ENCODE measurements around the gene TEX19.

The TEX19 gene

DNA sequence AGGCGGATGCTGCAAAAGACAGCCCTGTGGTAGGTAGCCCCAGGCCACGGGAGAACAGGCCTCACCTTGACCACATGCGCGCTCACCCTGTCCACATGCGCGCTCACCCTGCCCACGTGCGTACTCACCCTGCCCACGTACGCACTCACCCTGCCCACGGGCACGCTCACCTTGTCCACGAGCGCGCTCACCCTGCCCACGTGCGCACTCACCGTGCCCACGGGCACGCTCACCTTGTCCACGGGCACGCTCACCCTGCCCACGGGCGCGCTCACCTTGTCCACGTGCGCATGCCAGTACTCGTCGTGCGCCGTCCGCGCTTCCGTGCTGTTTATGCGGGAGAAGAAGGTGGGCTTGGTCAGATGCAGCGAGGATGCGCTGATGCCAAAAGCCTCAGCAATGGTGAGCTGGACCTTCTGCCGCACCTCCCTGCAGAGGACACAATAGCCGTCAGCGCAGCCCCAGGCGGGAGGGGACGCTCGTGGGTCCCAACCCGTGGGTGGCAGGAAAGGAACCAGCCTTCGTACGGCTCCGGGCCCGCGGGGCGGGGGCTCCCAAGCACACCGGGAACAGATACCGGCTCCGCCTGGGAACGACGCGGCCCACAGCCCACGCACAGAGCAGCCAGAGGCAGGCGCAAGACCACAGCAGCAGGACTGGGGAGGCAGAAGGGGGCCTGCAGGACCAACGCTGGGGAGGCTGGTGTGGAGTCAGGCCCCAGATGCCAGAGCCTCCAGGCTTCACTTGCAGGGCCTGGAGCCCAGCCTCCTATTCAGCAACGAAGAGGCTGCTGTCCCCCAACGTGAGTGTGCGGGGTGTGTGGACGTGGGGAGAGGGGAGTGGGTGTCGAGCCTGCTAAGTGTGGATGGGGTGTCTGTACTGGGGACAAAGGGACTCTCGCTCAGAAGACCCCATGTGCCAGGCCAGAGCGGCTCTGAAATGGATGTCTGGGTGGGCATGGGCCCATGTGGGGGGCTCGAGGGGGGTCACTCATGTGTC lies 44.9 kb downstream of the TEX19 start:
- ATAC-seq, result no peak
- TF ChIP-seq, protein P1, sequence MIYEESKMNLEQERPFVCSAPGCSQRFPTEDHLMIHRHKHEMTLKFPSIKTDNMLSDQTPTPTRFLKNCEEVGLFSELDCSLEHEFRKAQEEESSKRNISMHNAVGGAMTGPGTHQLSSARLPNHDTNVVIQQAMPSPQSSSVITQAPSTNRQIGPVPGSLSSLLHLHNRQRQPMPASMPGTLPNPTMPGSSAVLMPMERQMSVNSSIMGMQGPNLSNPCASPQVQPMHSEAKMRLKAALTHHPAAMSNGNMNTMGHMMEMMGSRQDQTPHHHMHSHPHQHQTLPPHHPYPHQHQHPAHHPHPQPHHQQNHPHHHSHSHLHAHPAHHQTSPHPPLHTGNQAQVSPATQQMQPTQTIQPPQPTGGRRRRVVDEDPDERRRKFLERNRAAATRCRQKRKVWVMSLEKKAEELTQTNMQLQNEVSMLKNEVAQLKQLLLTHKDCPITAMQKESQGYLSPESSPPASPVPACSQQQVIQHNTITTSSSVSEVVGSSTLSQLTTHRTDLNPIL (CRISPR knock-in tag; IDR thresholded peaks at IDR 0.05; ENCODE audit: low read depth), result no peak
- TF ChIP-seq ZFP3 (CRISPR knock-in tag; IDR thresholded peaks at IDR 0.05) (no peak), TOX (CRISPR knock-in tag; IDR thresholded peaks at IDR 0.05; ENCODE audit: borderline replicate concordance) (no peak), ZNF8 (CRISPR knock-in tag; IDR thresholded peaks at IDR 0.05) (no peak), BACH2 (CRISPR knock-in tag; IDR thresholded peaks at IDR 0.05; ENCODE audit: borderline replicate concordance) (no peak), ZNF70 (CRISPR knock-in tag; IDR thresholded peaks at IDR 0.05) (no peak), ZFP30 (CRISPR knock-in tag; IDR thresholded peaks at IDR 0.05) (no peak), SNAI2 (CRISPR knock-in tag; IDR thresholded peaks at IDR 0.05) (no peak), OSR1 (CRISPR knock-in tag; IDR thresholded peaks at IDR 0.05) (no peak), RARB (CRISPR knock-in tag; IDR thresholded peaks at IDR 0.05) (no peak), ZNF565 (CRISPR knock-in tag; conservative IDR thresholded peaks at IDR 0.05; ENCODE audit: low read depth) (no peak), ESRRG (CRISPR knock-in tag; IDR thresholded peaks at IDR 0.05) (no peak), ISL1 (CRISPR knock-in tag; IDR thresholded peaks at IDR 0.05) (no peak), TCF4 (CRISPR knock-in tag; IDR thresholded peaks at IDR 0.05; ENCODE audit: borderline replicate concordance) (no peak), PPARA (CRISPR knock-in tag; IDR thresholded peaks at IDR 0.05; ENCODE audit: borderline replicate concordance) (no peak), ZC3H10 (CRISPR knock-in tag; IDR thresholded peaks at IDR 0.05) (no peak)
- TF ChIP-seq, protein P2, sequence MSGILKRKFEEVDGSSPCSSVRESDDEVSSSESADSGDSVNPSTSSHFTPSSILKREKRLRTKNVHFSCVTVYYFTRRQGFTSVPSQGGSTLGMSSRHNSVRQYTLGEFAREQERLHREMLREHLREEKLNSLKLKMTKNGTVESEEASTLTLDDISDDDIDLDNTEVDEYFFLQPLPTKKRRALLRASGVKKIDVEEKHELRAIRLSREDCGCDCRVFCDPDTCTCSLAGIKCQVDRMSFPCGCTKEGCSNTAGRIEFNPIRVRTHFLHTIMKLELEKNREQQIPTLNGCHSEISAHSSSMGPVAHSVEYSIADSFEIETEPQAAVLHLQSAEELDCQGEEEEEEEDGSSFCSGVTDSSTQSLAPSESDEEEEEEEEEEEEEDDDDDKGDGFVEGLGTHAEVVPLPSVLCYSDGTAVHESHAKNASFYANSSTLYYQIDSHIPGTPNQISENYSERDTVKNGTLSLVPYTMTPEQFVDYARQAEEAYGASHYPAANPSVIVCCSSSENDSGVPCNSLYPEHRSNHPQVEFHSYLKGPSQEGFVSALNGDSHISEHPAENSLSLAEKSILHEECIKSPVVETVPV (CRISPR knock-in tag; IDR thresholded peaks at IDR 0.05), result no peak
- TF ChIP-seq, protein P3, sequence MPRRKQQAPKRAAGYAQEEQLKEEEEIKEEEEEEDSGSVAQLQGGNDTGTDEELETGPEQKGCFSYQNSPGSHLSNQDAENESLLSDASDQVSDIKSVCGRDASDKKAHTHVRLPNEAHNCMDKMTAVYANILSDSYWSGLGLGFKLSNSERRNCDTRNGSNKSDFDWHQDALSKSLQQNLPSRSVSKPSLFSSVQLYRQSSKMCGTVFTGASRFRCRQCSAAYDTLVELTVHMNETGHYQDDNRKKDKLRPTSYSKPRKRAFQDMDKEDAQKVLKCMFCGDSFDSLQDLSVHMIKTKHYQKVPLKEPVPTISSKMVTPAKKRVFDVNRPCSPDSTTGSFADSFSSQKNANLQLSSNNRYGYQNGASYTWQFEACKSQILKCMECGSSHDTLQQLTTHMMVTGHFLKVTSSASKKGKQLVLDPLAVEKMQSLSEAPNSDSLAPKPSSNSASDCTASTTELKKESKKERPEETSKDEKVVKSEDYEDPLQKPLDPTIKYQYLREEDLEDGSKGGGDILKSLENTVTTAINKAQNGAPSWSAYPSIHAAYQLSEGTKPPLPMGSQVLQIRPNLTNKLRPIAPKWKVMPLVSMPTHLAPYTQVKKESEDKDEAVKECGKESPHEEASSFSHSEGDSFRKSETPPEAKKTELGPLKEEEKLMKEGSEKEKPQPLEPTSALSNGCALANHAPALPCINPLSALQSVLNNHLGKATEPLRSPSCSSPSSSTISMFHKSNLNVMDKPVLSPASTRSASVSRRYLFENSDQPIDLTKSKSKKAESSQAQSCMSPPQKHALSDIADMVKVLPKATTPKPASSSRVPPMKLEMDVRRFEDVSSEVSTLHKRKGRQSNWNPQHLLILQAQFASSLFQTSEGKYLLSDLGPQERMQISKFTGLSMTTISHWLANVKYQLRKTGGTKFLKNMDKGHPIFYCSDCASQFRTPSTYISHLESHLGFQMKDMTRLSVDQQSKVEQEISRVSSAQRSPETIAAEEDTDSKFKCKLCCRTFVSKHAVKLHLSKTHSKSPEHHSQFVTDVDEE (CRISPR knock-in tag; IDR thresholded peaks at IDR 0.05), result no peak
- TF ChIP-seq, protein P4, sequence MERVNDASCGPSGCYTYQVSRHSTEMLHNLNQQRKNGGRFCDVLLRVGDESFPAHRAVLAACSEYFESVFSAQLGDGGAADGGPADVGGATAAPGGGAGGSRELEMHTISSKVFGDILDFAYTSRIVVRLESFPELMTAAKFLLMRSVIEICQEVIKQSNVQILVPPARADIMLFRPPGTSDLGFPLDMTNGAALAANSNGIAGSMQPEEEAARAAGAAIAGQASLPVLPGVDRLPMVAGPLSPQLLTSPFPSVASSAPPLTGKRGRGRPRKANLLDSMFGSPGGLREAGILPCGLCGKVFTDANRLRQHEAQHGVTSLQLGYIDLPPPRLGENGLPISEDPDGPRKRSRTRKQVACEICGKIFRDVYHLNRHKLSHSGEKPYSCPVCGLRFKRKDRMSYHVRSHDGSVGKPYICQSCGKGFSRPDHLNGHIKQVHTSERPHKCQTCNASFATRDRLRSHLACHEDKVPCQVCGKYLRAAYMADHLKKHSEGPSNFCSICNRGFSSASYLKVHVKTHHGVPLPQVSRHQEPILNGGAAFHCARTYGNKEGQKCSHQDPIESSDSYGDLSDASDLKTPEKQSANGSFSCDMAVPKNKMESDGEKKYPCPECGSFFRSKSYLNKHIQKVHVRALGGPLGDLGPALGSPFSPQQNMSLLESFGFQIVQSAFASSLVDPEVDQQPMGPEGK (CRISPR knock-in tag; IDR thresholded peaks at IDR 0.05; ENCODE audit: borderline replicate concordance), result no peak
- TF ChIP-seq, protein P5, sequence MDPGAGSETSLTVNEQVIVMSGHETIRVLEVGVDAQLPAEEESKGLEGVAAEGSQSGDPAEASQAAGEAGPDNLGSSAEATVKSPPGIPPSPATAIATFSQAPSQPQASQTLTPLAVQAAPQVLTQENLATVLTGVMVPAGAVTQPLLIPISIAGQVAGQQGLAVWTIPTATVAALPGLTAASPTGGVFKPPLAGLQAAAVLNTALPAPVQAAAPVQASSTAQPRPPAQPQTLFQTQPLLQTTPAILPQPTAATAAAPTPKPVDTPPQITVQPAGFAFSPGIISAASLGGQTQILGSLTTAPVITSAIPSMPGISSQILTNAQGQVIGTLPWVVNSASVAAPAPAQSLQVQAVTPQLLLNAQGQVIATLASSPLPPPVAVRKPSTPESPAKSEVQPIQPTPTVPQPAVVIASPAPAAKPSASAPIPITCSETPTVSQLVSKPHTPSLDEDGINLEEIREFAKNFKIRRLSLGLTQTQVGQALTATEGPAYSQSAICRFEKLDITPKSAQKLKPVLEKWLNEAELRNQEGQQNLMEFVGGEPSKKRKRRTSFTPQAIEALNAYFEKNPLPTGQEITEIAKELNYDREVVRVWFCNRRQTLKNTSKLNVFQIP (CRISPR knock-in tag; IDR thresholded peaks at IDR 0.05; ENCODE audit: borderline replicate concordance, low read depth), result no peak

DNA sequence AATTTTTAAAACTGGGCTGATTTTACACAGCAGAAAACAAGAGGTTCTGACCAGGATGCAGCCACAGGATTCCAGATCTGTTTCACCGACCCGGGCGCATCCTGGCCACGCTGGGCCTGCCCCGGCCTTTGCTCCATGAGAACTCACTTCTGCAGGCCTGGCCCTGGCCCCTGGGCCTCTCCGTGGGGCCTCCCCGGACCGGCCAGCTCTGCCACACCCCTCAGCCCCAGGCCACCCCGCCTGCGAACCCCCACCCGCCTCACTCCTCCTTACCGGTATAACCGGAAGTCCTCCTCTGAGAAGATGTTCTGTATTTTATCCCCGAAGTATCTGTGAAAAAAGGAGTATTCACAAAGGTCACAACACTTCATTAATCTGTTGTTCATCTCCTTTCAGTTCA lies 46.0 kb downstream of the TEX19 start:
- no peak for ATAC-seq
- no peak for TF ChIP-seq TOX (CRISPR knock-in tag; IDR thresholded peaks at IDR 0.05; ENCODE audit: borderline replicate concordance)
- TF ChIP-seq, protein P5 (CRISPR knock-in tag; IDR thresholded peaks at IDR 0.05; ENCODE audit: borderline replicate concordance, low read depth), result no peak
- TF ChIP-seq OSR1 (CRISPR knock-in tag; IDR thresholded peaks at IDR 0.05), result no peak
- no peak for TF ChIP-seq ZNF565 (CRISPR knock-in tag; conservative IDR thresholded peaks at IDR 0.05; ENCODE audit: low read depth)
- TF ChIP-seq ISL1 (CRISPR knock-in tag; IDR thresholded peaks at IDR 0.05), result no peak
- no peak for TF ChIP-seq ZNF70 (CRISPR knock-in tag; IDR thresholded peaks at IDR 0.05)
- TF ChIP-seq, protein P3 (CRISPR knock-in tag; IDR thresholded peaks at IDR 0.05), result no peak
- TF ChIP-seq RARB (CRISPR knock-in tag; IDR thresholded peaks at IDR 0.05), result no peak
- TF ChIP-seq GLIS3 (CRISPR knock-in tag; IDR thresholded peaks at IDR 0.05), result no peak
- no peak for TF ChIP-seq SNAI2 (CRISPR knock-in tag; IDR thresholded peaks at IDR 0.05)
- no peak for TF ChIP-seq ARNTL (CRISPR knock-in tag; IDR thresholded peaks at IDR 0.05; ENCODE audit: borderline replicate concordance, low read depth)
- TF ChIP-seq ZFP3 (CRISPR knock-in tag; IDR thresholded peaks at IDR 0.05), result no peak
- TF ChIP-seq ESRRG (CRISPR knock-in tag; IDR thresholded peaks at IDR 0.05), result no peak
- no peak for TF ChIP-seq ZC3H10 (CRISPR knock-in tag; IDR thresholded peaks at IDR 0.05)

Data from SK-N-SH treated with all-trans-retinoic acid at 6 μM for 48 hours (cell line).